Kidney (tissue), 14 donors: ENCODE data around the gene RPS6KA2. TPM values are rescaled to one million over a fixed set of nuclear protein-coding genes. Genes with fewer than 3 reads are reported as not detected.

ENCODE experiments used
- DNase-seq, 5 donors: peaks; one replicate each; pipeline ENCODE4 v3.0.0-alpha.2; 2013 to 2020
- FAIRE-seq: peaks from 2 replicates; lab custom pipeline; 2012; peaks lifted over from hg19 to GRCh38; lab: Jason Lieb, UNC
- H3K27ac ChIP-seq, 2 donors: one replicate each; pipeline ENCODE4 v1.7.0; 2013; ENCODE audit warnings: low read depth in 2 of 2, low read length in 2 of 2, inconsistent platforms in 1 of 2
- H3K27me3 ChIP-seq: one replicate; pipeline ENCODE4 v1.7.1; 2013; ENCODE audit warnings: low read length, inconsistent platforms; ENCODE audit not compliant: control insufficient read depth, insufficient read depth
- H3K36me3 ChIP-seq, 3 donors: one replicate each; pipeline versions ENCODE4 v1.7.0 to v1.7.1; 2013; ENCODE audit warnings: low read length in 3 of 3, control low read depth in 1 of 3, inconsistent platforms in 1 of 3; ENCODE audit not compliant: insufficient read depth in 3 of 3, control insufficient read depth in 2 of 3
- H3K4me1 ChIP-seq, 3 donors: one replicate each; pipeline versions ENCODE4 v1.7.0 to v1.7.1; 2013; ENCODE audit warnings: low read length in 3 of 3, inconsistent platforms in 1 of 3, low read depth in 1 of 3; ENCODE audit not compliant: control insufficient read depth in 2 of 3, insufficient read depth in 2 of 3
- H3K4me3 ChIP-seq, 3 donors: one replicate each; pipeline versions ENCODE4 v1.7.0 to v1.8.1; 2013; ENCODE audit warnings: low read length in 3 of 3, control low read depth in 1 of 3, inconsistent platforms in 1 of 3
- H3K9ac ChIP-seq, 3 donors: one replicate each; pipeline versions ENCODE4 v1.7.0 to v1.7.1; 2013; ENCODE audit warnings: low read length in 3 of 3, control low read depth in 1 of 3, inconsistent platforms in 1 of 3
- H3K9me3 ChIP-seq, 3 donors: one replicate each; pipeline versions ENCODE4 v1.7.0 to v1.7.1; 2013; ENCODE audit warnings: low read length in 3 of 3, control low read depth in 1 of 3, inconsistent platforms in 1 of 3; ENCODE audit not compliant: control insufficient read depth in 2 of 3, insufficient read depth in 1 of 3
- CTCF ChIP-seq: IDR thresholded peaks from 3 replicates; pipeline ENCODE4 v1.5.1; 2012; ENCODE audit warnings: mild to moderate bottlenecking, moderate library complexity, borderline replicate concordance; ENCODE audit not compliant: insufficient read depth; ENCODE audit errors: extremely low read depth
- intact Hi-C: fragments of 100-400 bp; cut with DNase I; formaldehyde crosslinking; loops from one replicate; pipeline ENCODE4 v1.11.1; 2022
- polyA plus RNA-seq: library from polyadenylated mRNA; stranded (reverse); fragments of 350-450 nt; fragmentation: Illumina TruSeq; extraction: RNeasy Lipid Tissue Mini Kit (QIAGEN cat#74804); gene quantifications from one replicate; pipeline ENCODE4 v1.2.3, GENCODE V29; 2014; ENCODE audit warnings: low read depth, low replicate concordance; ENCODE audit not compliant: insufficient read depth
- total RNA-seq: library from RNA; stranded (reverse); fragmentation: NEBNext Ultra II Directional; extraction: Animal tissue kit (Norgen Biotek cat#: 25700); gene quantifications from one replicate; pipeline ENCODE4 v1.2.1, GENCODE V29; 2021
- donor health status: control.
- donor health status: control.
- donor health status: control.
- donor health status: control.
- donor health status: control.
- donor health status: DM: yes; HTN: yes; CAD: no.
- donor health status: Normal renal cell carcinoma (clear cell type).

The RPS6KA2 gene
- total and polyA plus RNA-seq, 2 donors from 2014 or later: 12.3 to 61.2 TPM

GRCh38 chr6:166580076-166581050 is 46.7 kb downstream of the RPS6KA2 start:
- H3K9me3 ChIP-seq: no peaks in the 10 kb centered on the region
- no peaks in the 10 kb centered on the region for H3K36me3 ChIP-seq
- H3K27ac ChIP-seq: no peak overlapping the region
- H3K9ac ChIP-seq: no peak overlapping the region
- TF ChIP-seq CTCF: no peak
- H3K4me1 ChIP-seq: peaks cover 0 to 2% (median 0%) of the 10 kb centered on the region in 3 donors
- no peak overlapping the region for H3K4me3 ChIP-seq
- no peak for FAIRE-seq
- no peak for DNase-seq
- H3K27me3 ChIP-seq: no peaks in the 10 kb centered on the region
- intact Hi-C loops: no loop called here

GRCh38 chr6:166579237-166579850 is 47.7 kb downstream of the RPS6KA2 start:
- no peak overlapping the region for H3K27ac ChIP-seq
- no peak overlapping the region for H3K4me3 ChIP-seq
- no peaks in the 10 kb centered on the region for H3K36me3 ChIP-seq
- no peak for TF ChIP-seq CTCF
- intact Hi-C loops: no loop called here
- H3K4me1 ChIP-seq: peaks cover 0 to 2% (median 0%) of the 10 kb centered on the region in 3 donors
- DNase-seq: peak in 1 of 5 donors; percentile 52
- no peak overlapping the region for H3K9ac ChIP-seq
- no peak for FAIRE-seq
- no peaks in the 10 kb centered on the region for H3K27me3 ChIP-seq
- no peaks in the 10 kb centered on the region for H3K9me3 ChIP-seq

GRCh38 chr6:166578536-166579236 is 48.4 kb downstream of the RPS6KA2 start:
- Histone ChIP-seq H3K9me3 (no peaks in the 10 kb centered on the region), H3K27me3 (no peaks in the 10 kb centered on the region), H3K27ac (no peak overlapping the region), H3K4me3 (no peak overlapping the region), H3K36me3 (no peaks in the 10 kb centered on the region), H3K9ac (no peak overlapping the region), H3K4me1 (peaks cover 0 to 2% (median 0%) of the 10 kb centered on the region in 3 donors)
- TF ChIP-seq CTCF: no peak
- intact Hi-C loops: no loop called here
- FAIRE-seq (no peak), DNase-seq (no peak)
